Mucosa of stomach (tissue), 1 donor: ENCODE measurements around the gene ZNF814.
"Not testable (repeated sequence)": the region's sequence is repeated elsewhere in the genome, so short reads cannot be mapped to it uniquely, and the experiment has no call there.

Experiments
- H3K27me3 ChIP-seq: one replicate; pipeline ENCODE4 v1.7.0; 2013; ENCODE audit warnings: mild to moderate bottlenecking, low read length; ENCODE audit not compliant: control insufficient read depth, insufficient read depth
- H3K36me3 ChIP-seq: one replicate; pipeline ENCODE4 v1.7.0; 2013; ENCODE audit warnings: low read length; ENCODE audit not compliant: control insufficient read depth, insufficient read depth
- H3K4me1 ChIP-seq: one replicate; pipeline ENCODE4 v1.7.0; 2013; ENCODE audit warnings: mild to moderate bottlenecking, low read length; ENCODE audit not compliant: control insufficient read depth, insufficient read depth
- H3K4me3 ChIP-seq: one replicate; pipeline ENCODE4 v1.7.0; 2013; ENCODE audit warnings: low read length
- H3K9ac ChIP-seq: one replicate; pipeline ENCODE4 v1.7.0; 2013; ENCODE audit warnings: mild to moderate bottlenecking, low read length, moderate library complexity
- H3K9me3 ChIP-seq: one replicate; pipeline ENCODE4 v1.7.0; 2013; ENCODE audit warnings: mild to moderate bottlenecking, low read length, moderate library complexity; ENCODE audit not compliant: control insufficient read depth
- donor health status: Pancreatic carcinoma.

Gene ZNF814

DNA sequence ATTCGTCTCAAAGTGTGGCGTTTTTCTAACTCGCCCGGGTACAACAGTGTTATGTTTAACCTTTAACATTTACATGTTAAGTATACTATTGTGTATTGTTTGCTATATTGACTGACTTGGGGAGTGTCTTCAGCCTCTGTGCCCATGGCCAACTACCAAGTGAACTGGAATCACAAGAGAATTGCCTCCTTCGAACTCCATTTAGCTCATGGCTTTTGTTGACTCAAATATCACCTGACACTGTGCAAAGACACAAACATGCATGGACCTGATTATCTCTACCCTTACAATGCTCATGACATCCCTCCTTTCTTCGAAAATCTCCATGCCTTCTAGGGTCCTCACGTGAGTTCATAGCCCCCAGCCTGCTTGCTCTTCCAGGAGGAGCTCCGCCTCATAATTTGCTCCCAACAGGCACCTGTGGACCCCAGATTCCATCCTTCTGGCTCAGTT is 704 bp downstream of the ZNF814 start:
- no peaks in the 10 kb centered on the region for H3K27me3 ChIP-seq
- H3K36me3 ChIP-seq, result no peaks in the 10 kb centered on the region
- no peaks in the 10 kb centered on the region for H3K4me1 ChIP-seq
- H3K9ac ChIP-seq, result peak overlapping the region; percentile 64
- peak overlapping the region; percentile 64 for H3K4me3 ChIP-seq
- H3K9me3 ChIP-seq, result no peaks in the 10 kb centered on the region

- Histone ChIP-seq H3K27me3 (no peaks in the 10 kb centered on the region), H3K9ac (no peak overlapping the region), H3K36me3 (no peaks in the 10 kb centered on the region), H3K4me3 (no peak overlapping the region), H3K9me3 (no peaks in the 10 kb centered on the region), H3K4me1 (no peaks in the 10 kb centered on the region)
These were observed 1.5 kb downstream of the ZNF814 start for GRCh38 chr19:57887195-57887941.

DNA sequence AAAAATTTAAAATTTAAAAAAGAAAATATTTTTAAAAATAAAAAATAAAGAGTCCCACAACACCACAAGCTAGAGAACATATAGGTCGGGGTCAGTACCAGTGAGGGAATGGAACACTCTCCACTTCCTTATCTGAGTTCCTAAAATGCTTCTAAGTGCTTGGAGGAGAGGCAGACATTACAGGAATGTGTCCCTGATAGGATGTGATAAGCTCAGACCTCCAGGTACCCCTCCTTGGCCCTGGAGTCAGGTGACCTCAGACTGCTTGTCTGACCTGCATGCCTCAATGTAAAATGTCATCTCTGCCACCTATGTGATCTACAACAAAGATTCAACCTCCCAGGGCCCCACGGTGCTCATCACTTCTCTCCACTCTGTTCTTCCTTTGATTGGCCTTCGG is 2.8 kb downstream of the ZNF814 start:
- Histone ChIP-seq H3K36me3 (no peaks in the 10 kb centered on the region), H3K4me1 (no peaks in the 10 kb centered on the region)

DNA sequence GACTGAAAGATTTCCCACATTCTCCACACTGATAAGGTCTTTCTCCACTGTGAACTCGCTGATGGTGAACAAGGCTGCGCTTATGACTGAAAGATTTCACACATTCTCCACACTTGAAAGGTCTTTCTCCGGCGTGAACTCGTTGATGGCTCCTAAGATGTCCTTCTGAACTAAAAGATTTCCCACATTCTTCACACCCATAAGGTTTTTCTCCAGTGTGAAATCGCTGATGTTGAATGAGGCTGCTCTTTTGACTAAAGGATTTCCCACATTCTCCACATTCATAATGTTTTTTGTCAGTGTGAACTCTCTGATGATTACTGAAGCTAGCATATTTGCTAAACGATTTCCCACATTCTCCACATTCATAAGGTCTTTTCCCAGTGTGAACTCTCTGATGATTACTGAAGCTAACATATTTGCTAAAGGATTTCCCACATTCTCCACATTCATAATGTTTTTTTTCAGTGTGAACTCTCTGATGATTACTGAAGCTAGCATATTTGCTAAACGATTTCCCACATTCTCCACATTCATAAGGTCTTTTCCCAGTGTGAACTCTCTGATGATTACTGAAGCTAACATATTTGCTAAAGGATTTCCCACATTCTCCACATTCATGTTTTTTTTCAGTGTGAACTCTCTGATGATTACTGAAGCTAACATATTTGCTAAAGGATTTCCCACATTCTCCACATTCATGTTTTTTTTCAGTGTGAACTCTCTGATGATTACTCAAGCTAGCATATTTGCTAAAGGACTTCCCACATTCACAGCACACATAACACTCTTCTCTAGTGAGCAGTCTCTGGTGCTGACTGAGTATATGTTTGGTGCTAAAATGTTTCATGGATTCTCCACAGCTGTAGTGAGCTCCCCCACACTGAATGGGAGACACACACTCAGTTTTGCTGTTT is 14.7 kb downstream of the ZNF814 start:
- peaks cover 11% of the 10 kb centered on the region for H3K9me3 ChIP-seq
- not testable (repeated sequence) for H3K27me3 ChIP-seq, H3K4me3 ChIP-seq, H3K4me1 ChIP-seq, H3K36me3 ChIP-seq, H3K9ac ChIP-seq

More for the DNA sequence above, 2.8 kb downstream of the ZNF814 start:
- H3K9ac ChIP-seq, result no peak overlapping the region
- no peaks in the 10 kb centered on the region for H3K27me3 ChIP-seq
- no peak overlapping the region for H3K4me3 ChIP-seq
- no peaks in the 10 kb centered on the region for H3K9me3 ChIP-seq

GRCh38 chr19:57872450-57872849 is 16.4 kb downstream of the ZNF814 start:
- H3K9me3 ChIP-seq, result peaks cover 11% of the 10 kb centered on the region

DNA sequence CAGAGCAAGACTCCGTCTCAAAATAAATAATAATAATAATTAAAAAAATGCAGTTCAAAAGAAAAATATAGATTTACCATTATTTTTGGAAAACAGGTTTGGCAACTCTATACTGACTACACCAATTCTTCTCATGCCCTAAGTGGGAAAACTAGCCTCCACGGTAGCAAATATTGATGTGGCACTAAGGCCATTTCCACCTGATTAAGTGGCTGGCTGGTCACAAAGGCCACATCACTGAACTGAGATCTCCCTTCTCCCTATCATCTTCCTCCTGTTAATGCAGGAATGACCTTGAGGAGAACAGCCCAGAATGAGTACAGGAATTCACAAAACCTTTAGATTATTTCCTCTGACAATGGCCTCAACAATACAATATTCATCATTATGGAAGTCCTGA is 18.6 kb downstream of the ZNF814 start:
- Histone ChIP-seq H3K36me3 (peaks cover 13% of the 10 kb centered on the region), H3K4me3 (no peak overlapping the region), H3K4me1 (no peaks in the 10 kb centered on the region), H3K27me3 (no peaks in the 10 kb centered on the region), H3K9ac (no peak overlapping the region), H3K9me3 (peaks cover 6% of the 10 kb centered on the region)

More at GRCh38 chr19:57872450-57872849, 16.4 kb downstream of the ZNF814 start:
- Histone ChIP-seq H3K27me3 (no peaks in the 10 kb centered on the region), H3K4me1 (no peaks in the 10 kb centered on the region), H3K4me3 (no peak overlapping the region), H3K36me3 (peaks cover 13% of the 10 kb centered on the region), H3K9ac (no peak overlapping the region)

DNA sequence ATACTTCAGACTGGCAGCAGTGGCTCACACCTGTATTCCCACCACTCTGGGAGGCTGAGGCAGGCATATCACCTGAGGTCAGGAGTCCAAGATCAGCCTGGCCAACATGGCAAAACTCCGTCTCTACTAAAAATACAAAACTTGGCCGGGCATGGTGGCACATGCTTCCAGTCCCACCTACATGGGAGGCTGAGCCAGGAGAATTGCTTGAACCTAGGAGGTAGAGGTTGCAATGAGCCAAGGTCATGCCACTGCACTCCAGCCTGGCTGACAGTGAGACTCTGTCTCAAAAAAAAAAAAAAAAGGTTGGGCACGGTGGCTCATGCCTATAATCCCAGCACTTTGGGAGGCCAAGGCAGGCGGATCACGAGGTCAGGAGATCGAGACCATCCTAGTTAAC is 19.2 kb downstream of the ZNF814 start:
- peaks cover 13% of the 10 kb centered on the region for H3K36me3 ChIP-seq
- H3K4me1 ChIP-seq, H3K9ac ChIP-seq, H3K27me3 ChIP-seq, H3K4me3 ChIP-seq, H3K9me3 ChIP-seq: not testable (repeated sequence)

DNA sequence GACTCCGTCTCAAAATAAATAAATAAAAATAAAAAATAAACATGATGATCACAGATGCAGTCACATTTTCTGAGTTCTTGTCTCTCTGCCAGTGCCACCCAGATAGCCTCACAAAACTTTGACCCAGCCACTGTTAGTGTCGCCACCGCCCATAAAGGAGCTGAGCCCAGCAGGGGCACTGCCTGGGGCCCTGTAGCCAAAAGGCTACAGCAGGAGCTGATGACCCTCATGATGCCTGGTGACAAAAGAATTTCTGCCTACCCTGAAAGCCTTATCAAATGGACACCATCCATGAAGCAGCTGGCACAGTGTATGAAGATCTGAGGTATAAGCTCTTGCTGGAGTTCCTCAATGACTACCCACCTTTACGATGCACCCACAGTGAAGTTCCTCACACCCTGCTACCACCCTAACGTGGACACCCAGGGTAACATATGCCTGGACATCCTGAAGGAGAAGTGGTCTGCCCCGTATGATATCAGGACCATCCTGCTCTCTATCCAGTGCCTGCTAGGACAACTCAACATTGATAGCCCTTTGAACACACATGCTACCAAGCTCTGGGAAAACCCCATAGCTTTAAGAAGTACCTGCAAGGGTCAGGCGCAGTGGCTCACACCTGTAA is 20.9 kb downstream of the ZNF814 start:
- no peak overlapping the region for H3K4me3 ChIP-seq
- H3K9me3 ChIP-seq, result no peaks in the 10 kb centered on the region
- H3K27me3 ChIP-seq, result no peaks in the 10 kb centered on the region
- H3K4me1 ChIP-seq, result no peaks in the 10 kb centered on the region
- peaks cover 5% of the 10 kb centered on the region for H3K36me3 ChIP-seq
- no peak overlapping the region for H3K9ac ChIP-seq

GRCh38 chr19:57862351-57862750 is 26.5 kb downstream of the ZNF814 start:
- not testable (repeated sequence) for H3K9ac ChIP-seq, H3K9me3 ChIP-seq, H3K36me3 ChIP-seq, H3K4me1 ChIP-seq, H3K27me3 ChIP-seq, H3K4me3 ChIP-seq

DNA sequence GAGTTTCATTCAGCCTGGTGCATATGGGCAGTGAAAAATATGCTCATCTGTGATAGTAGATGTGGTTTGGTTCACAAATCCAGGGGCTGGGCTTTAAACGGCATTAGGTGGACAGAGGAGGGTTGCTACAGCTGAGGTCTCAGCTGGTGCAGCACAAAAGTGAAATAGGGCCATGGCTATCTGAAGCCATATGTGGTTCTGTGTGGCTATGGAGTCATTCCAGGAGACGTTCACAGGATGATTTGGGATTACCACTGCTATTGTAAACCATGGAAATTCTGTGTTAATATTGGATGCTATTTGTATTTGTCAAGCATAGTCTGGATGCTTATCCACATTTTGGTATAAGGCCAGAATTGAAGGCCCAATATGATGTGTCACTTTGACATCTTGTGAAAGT is 34.7 kb downstream of the ZNF814 start:
- H3K4me1 ChIP-seq, result peaks cover 16% of the 10 kb centered on the region
- not testable (repeated sequence) for H3K27me3 ChIP-seq, H3K9me3 ChIP-seq, H3K36me3 ChIP-seq, H3K4me3 ChIP-seq, H3K9ac ChIP-seq

DNA sequence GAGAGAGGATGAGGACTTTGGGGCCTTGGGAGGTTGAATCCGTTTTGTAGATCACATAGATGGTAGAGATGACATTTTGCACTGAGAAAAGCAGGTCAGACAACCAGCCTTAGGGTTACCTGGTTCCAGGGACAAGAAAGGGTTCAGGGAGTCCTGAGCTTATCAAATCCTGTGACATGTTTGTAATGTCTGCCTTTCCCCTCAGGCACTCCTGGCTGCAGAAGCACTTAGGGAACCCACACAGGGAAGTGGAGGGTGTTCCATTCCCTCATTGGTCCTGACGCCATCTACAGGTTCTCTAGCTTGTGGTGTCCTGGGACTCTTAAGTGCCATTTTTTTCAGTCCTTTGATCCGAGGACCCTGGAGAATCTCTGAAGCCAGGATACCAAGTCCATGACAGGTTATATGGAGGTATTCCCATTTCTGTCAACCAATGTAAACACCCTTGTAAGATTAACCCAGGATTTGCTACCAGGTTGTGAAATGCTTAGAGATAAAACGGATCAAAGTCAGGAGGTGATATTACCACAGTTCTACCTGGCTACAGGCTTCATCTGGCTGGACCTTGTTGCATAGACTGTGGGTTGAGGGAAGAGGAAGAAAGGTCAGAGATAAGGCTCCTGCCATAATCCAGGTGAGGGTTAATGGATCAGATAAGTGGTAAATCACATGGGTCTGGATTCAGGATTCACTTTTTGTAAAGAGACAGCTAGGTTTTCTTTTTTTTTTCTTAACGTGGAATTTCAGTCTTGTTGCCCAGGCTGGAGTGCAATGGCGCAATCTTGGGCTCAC is 36.8 kb downstream of the ZNF814 start:
- not testable (repeated sequence) for H3K9me3 ChIP-seq, H3K27me3 ChIP-seq, H3K36me3 ChIP-seq
- Histone ChIP-seq H3K4me1 (peaks cover 16% of the 10 kb centered on the region), H3K4me3 (peak overlapping the region; percentile 81), H3K9ac (peak overlapping the region; percentile 90)
